ENCODE measurements around the gene NARS2. TPM values are rescaled to one million over a fixed set of nuclear protein-coding genes. Genes with fewer than 3 reads are reported as not detected.

The NARS2 gene
- total and polyA plus RNA-seq, 9 of the 15 experiments (the other 6 are each of a cell fraction or from before 2014, with no cell fraction given), result 26.8 to 48.0 (median 34.2) TPM

- POLR2A ChIA-PET, result interaction anchor here (0.5 to 2.0 kb wide), 17 partner anchors 10 to 1899 kb away, joined by 3 to 7 read pairs (median 4); no protein-coding TSS in a partner anchor
- H3K36me3 ChIP-seq (ENCODE audit: control insufficient read depth, insufficient read depth, low read length), result no peaks in the 10 kb centered on the region; the same call in 2 of the 3 replicates
- H3K9me3 ChIP-seq (replicated peaks; ENCODE audit: control insufficient read depth, insufficient read depth, low read depth, low read length), result no peaks in the 10 kb centered on the region
- BruUV-seq (replicated peaks), result TSS peak; percentile 65
- H4K20me1 ChIP-seq (replicated peaks; ENCODE audit: control insufficient read depth, insufficient read depth, low read length), result no peaks in the 10 kb centered on the region
- H3K27me3 ChIP-seq (ENCODE audit: control insufficient read depth in 2 of 2, insufficient read depth in 2 of 2, low read length in 2 of 2), result no peaks in the 10 kb centered on the region
- peak overlapping the region; percentile 92 for H3K4me2 ChIP-seq (ENCODE audit: insufficient read depth, low read length)
- intact Hi-C loops (cut with micrococcal nuclease), result loop anchor here (1.0 to 5.0 kb wide), 3 partner anchors 126 to 274 kb away; no protein-coding TSS in a partner anchor
- in situ Hi-C loops (cut with MboI), result no loop called here
- peaks cover 59% of the 10 kb centered on the region for H3K79me2 ChIP-seq (ENCODE audit: control insufficient read depth, insufficient read depth, low read length)
- peak overlapping the region; percentile 83 to 90 for H3K9ac ChIP-seq (ENCODE audit: insufficient read depth in 1 of 2, low read depth in 2 of 2, low read length in 2 of 2)
- H2AFZ ChIP-seq (ENCODE audit: low read depth, low read length), result peak overlapping the region; percentile 84
- H3K4me1 ChIP-seq (replicated peaks in 1 of 2; ENCODE audit: control insufficient read depth in 2 of 2, insufficient read depth in 2 of 2, low read length in 2 of 2), result peaks cover 23 to 41% of the 10 kb centered on the region in 2 experiments
- H3K27ac ChIP-seq (ENCODE audit: extremely low read depth, low read depth, low read length), result peak overlapping the region; percentile 89
- CTCF ChIA-PET (ENCODE audit: low intra/inter-chr PET ratio), result interaction anchor here (0.9 to 1.9 kb wide), 2 partner anchors 147 to 188 kb away, joined by 3 to 6 read pairs; no protein-coding TSS in a partner anchor
- DNase-seq (ENCODE audit: extremely low read depth in 1 of 4, low spot score in 3 of 4) (peak; percentile 80 to 91 (median 82)), FAIRE-seq (no peak), ATAC-seq (peak; percentile 74)
- under 1% methylated on average over 23 of the region's 38 CpGs for WGBS (ENCODE audit: insufficient coverage, low coverage, missing lambda C conversion rate)
- H3K4me3 ChIP-seq, result peak overlapping the region; percentile 69
- H3K9me1 ChIP-seq (ENCODE audit: control insufficient read depth, insufficient read depth, low read length), result no peaks in the 10 kb centered on the region
- no peak for TF ChIP-seq GTF2A2 (tag; IDR thresholded peaks at IDR 0.05)
- peak; percentile 93 for TF ChIP-seq POLR2G (IDR thresholded peaks at IDR 0.05; ENCODE audit: low read depth, low read length)
- no peak for TF ChIP-seq ZNF436 (CRISPR knock-in tag; IDR thresholded peaks at IDR 0.05)
- peak; percentile 22; the same call in 1 of the 2 replicates for TF ChIP-seq ETV5 (CRISPR knock-in tag; IDR thresholded peaks at IDR 0.05; ENCODE audit: low read depth)
- no peak; the same call in 1 of the 2 replicates for TF ChIP-seq ZEB2 (IDR thresholded peaks at IDR 0.05)
- TF ChIP-seq BRD9 (IDR thresholded peaks at IDR 0.05; ENCODE audit: low read depth, partially characterized antibody), result peak; percentile 73
- TF ChIP-seq NFRKB (IDR thresholded peaks at IDR 0.05; ENCODE audit: low read depth), result peak; percentile 73; the same call in 1 of the 2 replicates
- TF ChIP-seq TRIM24 (IDR thresholded peaks at IDR 0.05), result no peak
- peak in 2 of 3 experiments; percentile 15 to 56 for TF ChIP-seq YY1 (IDR thresholded peaks at IDR 0.05; ENCODE audit: borderline replicate concordance in 1 of 3, control insufficient read depth in 1 of 3, extremely low read depth in 1 of 3, insufficient read depth in 3 of 3, insufficient read length in 1 of 3, insufficient replicate concordance in 2 of 3, low read depth in 1 of 3, low read length in 2 of 3)
- peak; percentile 49; the same call in 1 of the 2 replicates for TF ChIP-seq POLR2AphosphoS2 (IDR thresholded peaks at IDR 0.05; ENCODE audit: low read length)
- peak; percentile 0 to 29 for TF ChIP-seq MLLT1 (IDR thresholded peaks at IDR 0.05)
- TF ChIP-seq USF1 (CRISPR knock-in tag; IDR thresholded peaks at IDR 0.05), result peak; percentile 51; the same call in 1 of the 2 replicates
- no peak for TF ChIP-seq CBX8 (IDR thresholded peaks at IDR 0.05; ENCODE audit: borderline replicate concordance, extremely low read depth, low read depth, low read length, poor library complexity, severe bottlenecking)
- no peak for TF ChIP-seq ZC3H4 (CRISPR knock-in tag; IDR thresholded peaks at IDR 0.05; ENCODE audit: borderline replicate concordance)
- no peak for TF ChIP-seq ZNF224 (CRISPR knock-in tag; IDR thresholded peaks at IDR 0.05)
- no peak for TF ChIP-seq ZBED1 (IDR thresholded peaks at IDR 0.05)
- peak; percentile 25 for TF ChIP-seq CBFA2T3 (IDR thresholded peaks at IDR 0.05)
- 0 out of 2 replicates have a peak, but pooled peaks have one; percentile 73 for TF ChIP-seq FOXP1 (CRISPR knock-in tag; IDR thresholded peaks at IDR 0.05)
- TF ChIP-seq RAD21 (CRISPR knock-in tag; conservative IDR thresholded peaks at IDR 0.05 in 1 of 2, IDR thresholded peaks at IDR 0.05 in 1 of 2), result peak in 1 of 2 experiments; percentile 45; a peak in 3 of 4 replicates
These were observed 158.1 kb downstream of the NARS2 start for GRCh38 chr11:78416285-78417174.

All from K562 (cell line).